Stimulated activated CD4-positive, alpha-beta T cell treated with anti-CD3 and anti-CD28 coated beads, Interleukin-2, amount 100 ng/mL, for 24 hours (primary cell): Measurements from ENCODE around the gene TMEM11.

ENCODE experiments used
- DNase-seq, 2 donors: peaks; one replicate each; pipeline ENCODE4 v3.0.0-alpha.2; 2020

TMEM11 gene

DNA sequence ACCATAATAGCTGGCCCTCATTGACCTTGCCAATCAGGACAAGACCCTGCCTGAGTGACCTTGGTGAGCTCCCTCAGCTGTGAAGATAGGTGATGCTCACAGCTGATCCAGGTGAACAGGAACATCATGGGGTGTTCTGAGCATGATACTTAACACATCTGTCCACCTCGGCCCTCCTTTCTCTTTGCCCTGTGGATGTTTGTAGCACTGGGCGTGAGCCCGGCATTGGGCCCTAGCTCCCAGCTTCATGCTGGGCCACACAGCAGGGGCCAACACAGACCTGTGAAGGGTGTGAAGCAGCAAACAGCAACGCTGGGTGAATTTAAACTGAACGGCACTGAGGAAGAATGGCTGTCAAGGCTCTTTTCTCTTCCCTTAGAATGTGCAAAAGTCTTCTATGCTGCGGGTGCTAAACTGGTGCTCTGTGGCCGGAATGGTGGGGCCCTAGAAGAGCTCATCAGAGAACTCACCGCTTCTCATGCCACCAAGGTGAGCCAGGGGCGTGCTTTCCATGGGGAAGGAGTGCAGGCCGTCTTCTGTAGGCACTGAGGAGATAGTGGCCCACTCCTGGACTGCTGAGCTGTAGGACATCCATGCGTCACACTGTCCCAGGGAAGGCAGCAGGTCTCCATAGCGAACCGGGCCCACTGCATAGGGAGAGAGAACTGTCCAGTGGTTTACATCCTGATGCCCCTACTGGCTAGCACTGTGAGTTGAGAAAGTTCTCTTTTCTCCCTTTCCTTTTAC, 35.9 kb downstream of the TMEM11 start:
- DNase-seq, result no peak

DNA sequence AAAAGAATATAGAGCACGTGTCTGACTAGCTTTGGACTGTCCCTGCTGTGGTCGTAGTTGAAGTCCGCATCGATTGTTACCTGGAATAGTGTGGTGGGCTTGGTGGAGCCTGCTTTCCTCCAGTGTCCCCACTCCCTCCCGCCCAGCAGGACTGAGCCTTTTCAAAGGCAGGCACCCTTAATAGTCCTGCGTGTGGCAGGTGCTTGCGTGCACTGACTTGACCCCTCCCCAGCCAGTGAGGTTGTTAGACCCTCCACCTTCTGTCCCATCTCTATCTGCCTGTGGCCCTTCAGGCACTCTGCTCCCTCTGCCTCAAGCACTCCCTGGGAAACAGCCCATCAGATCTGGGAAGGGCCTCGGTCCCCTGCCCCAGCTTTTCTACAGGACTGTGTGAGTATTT, 36.6 kb downstream of the TMEM11 start:
- DNase-seq, result no peak

DNA sequence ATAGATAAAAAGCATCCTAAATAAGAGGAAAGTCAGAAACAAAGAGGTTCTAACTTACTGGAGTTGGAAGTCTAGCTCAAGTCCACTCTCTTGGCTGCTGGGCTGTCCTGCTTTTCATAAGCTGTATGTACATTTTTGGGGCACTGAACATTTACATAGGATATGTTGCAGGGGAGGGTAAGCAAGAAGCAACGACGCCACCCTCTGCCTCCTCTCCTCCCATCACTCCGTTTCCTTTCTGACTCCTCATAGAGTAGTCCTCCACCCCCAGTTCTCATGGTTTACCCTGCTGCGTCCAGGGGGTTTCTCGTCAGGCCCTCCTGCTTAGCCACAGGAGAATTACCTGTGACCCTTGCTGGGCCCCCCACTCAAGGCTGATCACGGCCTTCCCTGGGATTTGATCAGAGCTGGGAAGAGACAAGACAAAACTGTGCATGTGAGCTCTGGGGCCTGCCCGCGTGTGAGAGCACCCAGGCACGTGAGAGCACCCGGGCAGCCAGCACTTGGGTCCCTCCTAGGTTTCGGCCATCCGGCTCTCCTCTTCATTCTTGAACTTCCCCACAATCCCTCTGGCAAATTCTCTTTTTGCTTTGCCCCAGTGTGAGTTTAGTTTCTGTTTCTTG, 37.1 kb downstream of the TMEM11 start:
- DNase-seq, result no peak

DNA sequence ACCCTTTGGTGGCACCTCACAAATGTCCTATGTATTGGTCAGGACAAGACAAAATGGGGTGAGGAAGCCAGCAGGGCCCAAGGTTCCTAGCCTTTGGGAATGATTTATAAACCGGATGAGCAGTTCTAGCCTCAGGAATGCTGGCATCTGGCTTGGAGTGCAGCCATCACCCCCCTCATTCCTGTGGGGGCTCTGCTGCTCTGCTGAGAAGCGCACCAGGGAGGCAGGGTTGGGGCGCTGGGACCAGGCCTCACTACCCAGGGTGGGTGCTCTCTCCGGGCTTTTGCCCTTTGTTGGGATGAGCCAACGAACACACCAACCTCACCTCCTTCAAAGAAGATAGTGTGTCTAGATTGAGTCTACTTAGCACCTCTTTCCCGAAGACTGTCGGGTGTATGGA, 39.2 kb downstream of the TMEM11 start:
- no peak for DNase-seq

DNA sequence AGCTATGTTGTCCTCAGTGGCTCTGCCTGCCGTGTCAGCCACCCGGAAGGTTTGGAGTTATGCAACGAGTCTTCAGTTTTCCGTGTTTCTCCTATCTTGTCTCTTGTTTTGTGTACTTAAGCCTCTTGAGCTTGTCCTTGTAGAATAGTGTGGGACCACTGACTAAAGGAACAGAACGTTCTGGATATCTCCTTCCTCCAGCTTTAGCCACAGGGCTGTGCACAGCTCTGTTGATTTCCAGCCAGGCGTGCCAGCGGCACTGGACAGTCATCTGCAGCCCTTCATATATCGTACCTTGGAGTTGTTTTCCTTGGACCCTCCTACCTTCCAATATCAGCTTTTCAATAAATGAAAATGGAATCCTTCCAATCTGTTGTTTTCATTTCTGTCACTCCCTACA, 39.8 kb downstream of the TMEM11 start:
- no peak for DNase-seq

DNA sequence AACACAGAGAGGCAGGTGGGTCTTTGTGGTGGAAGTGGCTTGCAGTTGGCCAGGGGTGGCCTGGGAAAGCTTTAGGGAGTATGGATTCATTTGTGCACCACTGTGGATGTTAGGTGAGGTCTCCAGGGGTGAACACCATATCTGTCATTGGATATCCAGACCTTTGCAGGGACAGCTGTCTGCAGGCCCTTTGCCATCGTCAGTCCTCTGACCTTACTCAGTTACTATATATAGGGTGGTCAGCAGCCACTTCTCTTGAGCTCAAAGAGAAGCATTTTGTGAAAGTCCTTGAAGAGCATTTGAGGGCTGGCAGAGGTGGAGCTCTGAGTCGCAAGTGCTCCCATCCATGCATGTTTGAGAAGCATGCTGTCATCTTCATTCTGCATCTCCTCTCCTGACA, 40.4 kb downstream of the TMEM11 start:
- DNase-seq, result no peak

DNA sequence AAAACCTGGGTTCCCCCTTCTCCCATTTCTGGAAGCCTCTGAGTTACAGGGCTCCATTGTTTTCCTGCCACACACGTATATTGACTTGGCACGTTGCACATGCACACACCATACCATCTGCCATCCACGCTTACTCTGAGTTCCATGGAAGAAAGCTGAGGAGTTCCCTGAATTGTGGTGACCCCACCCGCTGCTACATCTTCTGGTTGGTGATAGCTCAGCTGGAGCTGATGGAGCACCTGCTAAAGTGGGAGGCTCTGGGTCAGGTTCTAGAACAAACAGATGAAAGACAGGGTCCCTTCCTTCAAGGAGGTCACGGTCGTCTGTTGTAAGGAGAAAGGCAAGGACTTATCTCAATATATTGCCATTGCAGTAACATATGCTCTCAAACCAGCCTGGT, 41.1 kb downstream of the TMEM11 start:
- DNase-seq, result no peak

DNA sequence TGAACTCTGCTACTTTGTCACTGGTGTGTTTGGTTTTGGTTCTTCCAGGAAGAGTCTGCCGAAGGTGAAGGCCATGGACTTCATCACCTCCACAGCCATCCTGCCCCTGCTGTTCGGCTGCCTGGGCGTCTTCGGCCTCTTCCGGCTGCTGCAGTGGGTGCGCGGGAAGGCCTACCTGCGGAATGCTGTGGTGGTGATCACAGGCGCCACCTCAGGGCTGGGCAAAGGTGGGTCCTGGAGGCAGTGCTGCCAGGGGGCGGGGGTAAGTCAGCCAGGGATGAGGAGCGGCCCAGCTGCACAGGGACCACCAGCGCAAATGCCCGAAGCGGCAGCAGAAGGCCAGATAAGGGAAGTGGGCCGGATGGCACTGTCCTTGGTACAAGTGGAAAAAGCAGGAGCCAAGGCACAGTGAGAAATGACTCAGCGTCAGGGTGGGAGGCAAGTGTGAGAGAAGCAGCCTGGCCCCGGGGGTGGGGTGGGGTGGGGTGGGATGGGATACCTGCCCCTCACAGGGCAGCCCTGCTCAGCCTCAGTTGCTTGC, 41.9 kb downstream of the TMEM11 start:
- DNase-seq, result no peak

DNA sequence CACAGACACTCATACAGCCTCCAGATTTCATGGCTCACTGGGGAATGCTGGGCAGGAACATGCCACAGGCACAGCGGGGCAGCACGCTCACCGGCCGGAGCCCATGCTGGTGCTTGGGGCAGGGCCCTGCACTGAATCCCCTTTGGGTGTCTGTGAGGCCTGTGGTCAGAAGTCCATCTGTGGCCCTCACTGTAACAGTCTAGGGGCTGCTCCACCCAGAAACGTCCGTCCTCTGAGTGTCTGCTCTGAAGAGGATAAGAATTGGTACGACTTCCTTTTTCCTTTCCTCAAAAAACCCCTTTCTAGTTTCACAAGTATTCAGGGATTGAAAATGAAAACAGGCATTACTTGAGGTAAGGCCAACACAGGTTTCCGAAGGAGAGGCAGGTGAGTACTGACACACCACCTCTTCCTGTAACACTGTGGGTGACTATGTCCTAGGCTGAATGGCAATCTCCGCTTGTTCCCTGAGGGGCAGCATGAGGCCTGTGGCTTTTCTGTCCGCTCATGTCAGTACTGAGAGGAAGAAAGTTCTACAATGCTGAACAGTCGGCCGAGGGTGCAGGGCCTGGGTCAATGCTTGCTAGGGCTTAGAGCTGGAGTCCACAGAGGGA, 42.5 kb downstream of the TMEM11 start:
- peak in 1 of 2 donors; percentile 16 for DNase-seq

DNA sequence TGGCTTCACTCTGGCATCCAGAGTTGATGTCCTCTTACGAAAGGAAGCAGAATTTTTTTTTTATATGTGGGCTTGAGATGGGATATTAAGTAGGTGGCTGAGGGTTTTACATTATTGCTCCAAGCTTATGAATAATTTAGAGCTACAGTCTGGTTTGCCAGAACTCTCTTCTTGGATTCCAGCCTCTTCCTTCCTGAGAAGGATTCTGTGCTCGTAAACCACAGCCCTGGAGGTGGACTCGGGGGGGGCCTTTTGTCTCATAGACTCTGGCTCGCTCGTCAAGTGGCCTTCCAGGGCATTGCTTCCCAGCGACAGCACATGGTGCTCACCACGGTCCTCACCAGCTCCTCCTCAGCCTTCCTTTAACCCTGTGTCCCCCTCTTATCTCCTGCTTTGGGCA, 43.2 kb downstream of the TMEM11 start:
- no peak for DNase-seq

DNA sequence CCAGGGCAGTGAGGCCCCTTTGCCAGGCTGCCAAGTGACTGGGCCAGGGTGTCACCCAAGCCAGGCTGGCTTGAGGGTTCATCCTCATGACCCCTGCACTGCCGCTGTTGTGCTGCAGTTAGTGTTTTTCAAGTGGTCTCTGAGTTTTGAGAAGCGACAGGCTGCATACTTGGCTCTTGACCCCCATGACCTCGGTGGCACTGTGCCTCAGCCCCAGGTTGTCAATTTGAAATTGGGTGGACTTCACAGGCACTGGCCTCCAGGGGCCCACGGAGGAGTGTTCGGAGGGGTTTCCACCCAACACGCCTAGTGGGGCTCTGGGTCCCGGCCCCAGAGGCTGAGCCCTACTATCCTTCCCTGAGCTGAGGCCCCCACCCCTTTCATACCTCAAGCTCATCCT, 44.5 kb downstream of the TMEM11 start:
- no peak for DNase-seq

DNA sequence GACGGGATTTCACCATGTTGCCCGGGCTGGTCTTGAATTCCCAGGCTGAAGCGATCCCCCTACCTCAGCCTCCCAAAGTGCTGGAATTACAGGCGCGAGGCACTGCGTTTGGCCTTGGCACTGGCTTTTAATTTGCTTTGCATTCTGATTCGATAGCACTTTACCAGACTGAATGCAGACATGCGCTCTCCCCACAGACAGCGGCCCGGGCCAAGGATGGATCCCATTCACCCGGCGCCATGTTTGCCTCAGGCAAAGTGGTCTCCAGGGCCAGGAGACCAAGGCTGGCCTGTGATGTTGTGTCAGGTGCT, 45.5 kb downstream of the TMEM11 start:
- DNase-seq, result no peak

DNA sequence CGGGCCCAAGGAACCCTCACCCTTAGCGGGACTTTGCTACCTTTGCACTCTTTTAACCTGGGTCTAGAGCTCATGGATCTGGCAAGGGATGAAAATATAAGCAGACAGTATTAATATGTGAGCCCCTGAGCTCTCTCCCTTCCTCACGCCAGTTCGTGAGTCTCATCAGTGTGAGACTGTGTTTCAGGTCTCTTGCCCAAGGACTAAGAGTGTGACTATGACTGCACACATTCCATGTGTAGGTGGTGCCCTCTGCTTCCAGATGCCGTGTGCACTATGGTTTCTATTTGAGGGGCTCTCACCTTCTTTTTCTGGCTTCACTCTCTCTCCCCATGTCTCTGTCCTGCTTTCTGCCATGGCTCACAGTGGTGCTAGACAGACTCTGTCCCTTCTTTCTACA, 46.7 kb downstream of the TMEM11 start:
- no peak for DNase-seq

DNA sequence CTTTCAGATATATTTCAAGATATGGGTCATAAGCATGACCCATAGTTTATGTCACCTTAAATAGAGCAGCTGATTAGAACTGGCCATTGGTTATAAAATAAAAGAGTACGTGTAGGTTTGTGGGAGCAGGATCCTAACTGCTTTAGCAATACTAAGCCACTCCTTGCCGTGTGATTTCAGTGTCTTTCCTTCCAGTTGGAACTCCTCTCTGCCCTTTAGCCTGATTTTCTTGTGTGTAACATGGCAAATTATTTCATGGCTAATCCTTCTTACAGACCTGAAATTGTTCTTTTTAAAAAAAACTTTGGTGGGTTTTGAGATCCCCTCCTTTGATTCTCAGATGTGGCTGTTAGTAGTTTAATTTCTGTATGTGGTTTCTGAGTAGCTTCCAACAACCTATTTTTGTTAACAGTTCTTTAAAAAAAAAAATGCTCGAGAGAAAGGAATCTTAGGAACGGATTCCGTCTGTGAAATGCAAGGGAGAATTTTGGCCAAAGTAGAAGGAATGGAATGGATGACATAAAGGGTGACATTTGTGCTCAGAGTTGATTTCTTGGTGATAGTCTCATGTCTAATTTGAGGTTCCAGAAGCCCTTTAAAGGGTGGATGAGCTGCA, 47.3 kb downstream of the TMEM11 start:
- no peak for DNase-seq

DNA sequence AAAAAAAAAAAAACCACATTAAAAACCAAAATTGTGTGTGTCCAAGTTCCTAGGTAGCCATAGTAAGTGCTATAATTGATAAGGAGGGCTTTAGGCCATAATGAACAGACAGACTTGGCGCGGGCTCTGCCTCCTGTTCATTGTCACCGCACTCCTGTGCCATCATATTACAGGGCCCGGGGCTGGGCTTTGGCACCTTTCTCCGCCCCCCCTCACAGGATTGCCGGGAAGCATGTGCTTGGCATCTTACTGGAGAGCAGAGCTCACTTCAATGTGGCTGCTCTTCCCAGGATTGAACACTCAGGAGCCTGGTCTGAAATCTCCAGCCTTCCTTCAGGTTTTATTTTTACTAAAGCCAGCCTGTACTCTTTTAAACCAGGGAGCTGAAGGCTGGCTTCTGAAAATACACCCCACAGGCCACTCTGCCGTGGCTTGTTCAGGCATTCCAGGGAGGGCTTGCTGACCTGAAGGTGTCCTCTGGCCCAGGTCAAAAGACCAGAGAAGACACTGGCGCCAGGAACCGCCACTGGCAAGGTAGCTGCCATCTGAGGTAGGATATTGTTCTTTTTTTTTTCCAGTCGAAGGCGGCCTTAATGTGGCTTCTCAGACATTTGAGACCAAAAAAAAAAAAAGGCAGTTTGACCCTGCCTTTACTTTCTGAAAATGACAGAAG, 47.9 kb downstream of the TMEM11 start:
- DNase-seq, result no peak

DNA sequence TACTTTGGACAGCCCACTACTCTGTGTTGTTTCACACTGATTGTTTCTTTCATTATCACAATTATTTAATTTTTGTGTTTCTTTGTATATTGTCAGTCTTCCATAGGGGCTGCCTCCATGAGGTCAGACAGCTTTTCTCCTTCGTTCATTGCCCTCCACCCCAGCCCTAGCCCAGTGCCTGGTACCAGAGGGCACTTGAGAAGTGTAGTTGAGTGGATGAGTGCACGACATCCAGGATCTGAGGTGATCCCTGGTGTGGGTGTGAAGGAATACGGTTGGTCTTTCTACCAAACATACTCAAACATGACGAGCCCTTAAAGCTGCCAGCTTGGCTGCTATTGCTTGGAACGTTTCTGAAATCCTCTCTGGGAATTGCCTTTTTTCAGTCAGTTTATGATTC, 49.3 kb downstream of the TMEM11 start:
- DNase-seq, result no peak

DNA sequence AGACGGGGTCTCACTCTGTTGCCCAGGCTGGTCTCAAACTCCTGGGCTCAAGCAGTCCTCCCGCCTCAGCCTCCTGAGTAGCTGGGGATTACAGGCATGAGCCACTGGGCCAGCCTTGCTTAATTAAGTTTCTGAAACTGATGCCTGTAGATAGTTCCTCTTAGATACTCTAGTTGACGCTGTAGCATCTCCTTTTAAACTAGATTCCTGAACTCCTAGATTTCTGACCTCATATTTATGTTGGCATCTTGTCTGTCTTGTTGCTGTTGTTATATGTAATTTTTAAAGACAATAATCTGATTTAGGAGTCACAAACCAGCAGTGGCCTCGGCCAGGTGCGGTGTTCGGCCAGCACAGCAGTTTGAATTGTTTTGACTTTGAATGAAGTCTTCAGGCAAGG, 49.7 kb downstream of the TMEM11 start:
- DNase-seq, result no peak

DNA sequence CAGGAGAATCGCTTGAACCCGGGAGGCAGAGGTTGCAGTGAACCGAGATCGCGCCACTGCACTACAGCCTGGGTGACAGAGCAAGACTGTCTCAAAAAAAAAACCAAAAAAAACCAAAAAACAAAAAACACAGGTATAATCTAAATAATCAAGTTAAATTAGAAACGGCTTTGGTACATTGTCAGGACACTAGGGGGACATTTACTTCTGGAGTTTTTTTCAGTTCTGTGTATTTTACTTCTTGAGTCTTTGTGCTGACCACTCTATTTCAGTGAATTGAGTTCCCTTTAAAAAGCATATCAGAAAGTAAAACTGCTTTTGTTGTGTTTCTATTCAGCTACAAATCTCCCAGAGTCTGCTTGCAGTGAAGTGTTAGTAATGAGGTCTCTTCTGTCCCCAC, 50.9 kb downstream of the TMEM11 start:
- no peak for DNase-seq

DNA sequence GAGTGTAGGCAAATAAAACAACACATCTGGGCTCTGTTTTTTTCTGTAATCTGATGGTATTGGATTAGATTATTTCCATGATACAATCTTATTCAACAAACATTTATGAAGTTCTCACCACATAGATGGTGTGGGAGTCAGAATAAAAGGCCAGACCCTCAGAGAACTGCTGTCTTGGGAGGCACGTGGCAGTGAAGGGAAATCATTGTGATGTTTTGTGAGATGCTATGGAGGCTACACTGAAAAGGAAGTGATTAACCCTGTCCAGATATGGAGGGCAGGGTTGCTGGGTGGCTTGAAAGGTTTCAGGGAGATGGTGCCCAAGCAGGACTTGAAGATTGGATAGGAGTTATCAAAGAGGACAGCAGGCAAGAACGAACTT, 51.6 kb downstream of the TMEM11 start:
- no peak for DNase-seq

DNA sequence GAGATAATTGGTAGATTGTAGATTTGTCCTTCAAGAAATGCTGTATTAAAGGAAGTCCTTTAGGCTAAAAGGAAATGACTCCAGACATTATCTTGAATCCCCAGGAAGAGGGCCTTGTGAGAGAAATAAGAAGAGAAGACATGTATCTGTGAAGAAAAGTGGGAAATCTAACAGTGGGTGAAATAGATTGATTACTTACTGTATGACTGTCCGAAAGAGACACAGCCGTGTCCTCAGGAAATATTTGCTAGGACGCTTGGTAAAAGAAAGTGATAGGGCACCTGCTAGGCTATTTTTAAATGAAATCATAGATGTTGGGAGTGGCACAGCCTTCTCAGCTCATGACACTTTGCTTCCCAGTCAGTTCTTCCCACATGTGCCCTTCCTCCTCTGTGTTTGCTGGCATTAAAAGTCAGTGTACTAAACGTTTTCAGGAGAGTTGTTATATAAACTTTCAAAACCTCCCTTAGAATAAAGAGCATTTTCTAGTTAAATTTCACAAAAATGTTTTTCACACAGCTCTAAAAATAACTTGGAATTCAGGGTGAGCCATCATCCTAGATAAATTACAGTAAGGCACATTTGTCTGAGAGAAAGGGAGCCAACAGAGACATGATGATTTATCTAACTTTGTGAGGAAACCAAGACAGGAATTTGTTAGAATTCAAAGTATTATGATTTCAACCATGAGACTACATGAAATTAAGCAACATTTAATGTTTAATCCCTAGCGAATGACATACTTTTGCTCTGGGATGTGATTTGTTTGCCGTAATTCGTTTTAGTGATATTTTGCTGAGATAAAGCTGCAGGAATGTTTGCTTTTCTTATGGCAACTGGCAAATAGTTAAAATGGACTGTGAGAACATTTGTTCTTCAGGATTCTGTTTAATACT, 52.2 kb downstream of the TMEM11 start:
- DNase-seq, result no peak

DNA sequence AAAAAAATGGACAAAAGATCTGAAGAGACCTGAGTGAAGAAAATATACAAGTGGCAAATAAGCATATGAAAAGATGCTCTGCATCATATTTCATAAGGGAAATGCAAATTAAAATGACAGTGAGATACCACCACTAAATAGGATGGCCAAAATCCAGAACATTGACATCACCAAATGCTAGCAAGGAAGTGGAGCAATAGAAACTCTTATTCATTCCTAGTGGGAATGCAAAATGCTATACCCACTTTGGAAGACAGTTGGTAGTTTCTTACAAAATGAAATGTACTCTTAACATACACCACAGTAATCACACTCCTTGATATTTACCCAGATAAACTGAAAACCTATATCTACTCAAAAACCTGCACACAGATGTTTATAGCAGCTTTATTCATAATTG, 53.6 kb downstream of the TMEM11 start:
- no peak for DNase-seq

DNA sequence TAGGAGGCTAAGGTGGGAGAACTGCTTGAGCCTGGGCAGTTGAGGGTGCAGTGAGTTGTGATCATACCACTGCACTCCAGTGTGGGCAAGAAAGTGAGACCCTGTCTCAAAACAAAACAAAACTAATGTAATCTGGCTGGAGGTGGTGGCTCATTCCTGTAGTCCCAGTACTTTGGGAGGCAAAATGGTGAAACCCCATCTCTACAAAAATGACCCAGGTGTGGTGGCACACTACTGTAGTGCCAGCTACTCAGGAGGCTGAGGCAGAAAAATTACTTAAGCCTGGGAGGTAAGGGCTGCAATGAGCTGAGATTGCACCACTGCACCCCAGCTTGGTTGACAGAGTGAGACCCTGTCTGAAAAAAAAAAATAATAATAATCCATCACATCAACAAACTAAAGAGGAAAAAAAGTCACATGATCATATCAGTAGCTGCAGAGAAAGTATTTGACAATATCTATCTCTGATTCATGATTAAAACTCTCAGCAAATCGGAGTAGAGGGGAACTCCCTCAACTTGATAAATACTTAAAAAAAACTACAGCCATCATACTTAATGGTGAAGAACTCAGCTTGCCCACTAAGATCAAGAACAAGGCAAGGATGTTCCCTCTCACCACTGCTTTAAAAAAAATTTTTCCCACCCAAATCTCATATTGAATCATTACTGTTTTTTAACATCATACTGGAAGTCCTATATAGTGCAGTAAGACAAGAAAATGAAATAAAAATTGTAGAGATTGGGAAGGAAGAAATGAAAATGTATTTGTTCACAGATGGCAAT, 56.2 kb downstream of the TMEM11 start:
- DNase-seq, result no peak
